Neural progenitor cell (in vitro differentiated cells): Measurements from ENCODE around the gene ARV1.

Experiments
- EZH2 ChIP-seq: fragments of 200-600 bp; sonication (generic); IDR thresholded peaks from 2 replicates; pipeline ENCODE4 v1.6.1; 2017; ENCODE audit warnings: antibody characterized with exemption, mild to moderate bottlenecking, moderate library complexity
- TF ChIP-seq, protein P1 (sequence below): fragments of 200-600 bp; sonication (generic); IDR thresholded peaks from 2 replicates; pipeline ENCODE4 v1.5.1; 2017; ENCODE audit warnings: antibody characterized with exemption, mild to moderate bottlenecking

GRCh38 chr1:230948301-230948700, 30.6 kb upstream of the ARV1 start:
- TF ChIP-seq, protein P1, sequence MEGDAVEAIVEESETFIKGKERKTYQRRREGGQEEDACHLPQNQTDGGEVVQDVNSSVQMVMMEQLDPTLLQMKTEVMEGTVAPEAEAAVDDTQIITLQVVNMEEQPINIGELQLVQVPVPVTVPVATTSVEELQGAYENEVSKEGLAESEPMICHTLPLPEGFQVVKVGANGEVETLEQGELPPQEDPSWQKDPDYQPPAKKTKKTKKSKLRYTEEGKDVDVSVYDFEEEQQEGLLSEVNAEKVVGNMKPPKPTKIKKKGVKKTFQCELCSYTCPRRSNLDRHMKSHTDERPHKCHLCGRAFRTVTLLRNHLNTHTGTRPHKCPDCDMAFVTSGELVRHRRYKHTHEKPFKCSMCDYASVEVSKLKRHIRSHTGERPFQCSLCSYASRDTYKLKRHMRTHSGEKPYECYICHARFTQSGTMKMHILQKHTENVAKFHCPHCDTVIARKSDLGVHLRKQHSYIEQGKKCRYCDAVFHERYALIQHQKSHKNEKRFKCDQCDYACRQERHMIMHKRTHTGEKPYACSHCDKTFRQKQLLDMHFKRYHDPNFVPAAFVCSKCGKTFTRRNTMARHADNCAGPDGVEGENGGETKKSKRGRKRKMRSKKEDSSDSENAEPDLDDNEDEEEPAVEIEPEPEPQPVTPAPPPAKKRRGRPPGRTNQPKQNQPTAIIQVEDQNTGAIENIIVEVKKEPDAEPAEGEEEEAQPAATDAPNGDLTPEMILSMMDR: no peak
- no peak for TF ChIP-seq EZH2
